ENCODE data around the gene PASK.

- TF ChIP-seq, protein P1, sequence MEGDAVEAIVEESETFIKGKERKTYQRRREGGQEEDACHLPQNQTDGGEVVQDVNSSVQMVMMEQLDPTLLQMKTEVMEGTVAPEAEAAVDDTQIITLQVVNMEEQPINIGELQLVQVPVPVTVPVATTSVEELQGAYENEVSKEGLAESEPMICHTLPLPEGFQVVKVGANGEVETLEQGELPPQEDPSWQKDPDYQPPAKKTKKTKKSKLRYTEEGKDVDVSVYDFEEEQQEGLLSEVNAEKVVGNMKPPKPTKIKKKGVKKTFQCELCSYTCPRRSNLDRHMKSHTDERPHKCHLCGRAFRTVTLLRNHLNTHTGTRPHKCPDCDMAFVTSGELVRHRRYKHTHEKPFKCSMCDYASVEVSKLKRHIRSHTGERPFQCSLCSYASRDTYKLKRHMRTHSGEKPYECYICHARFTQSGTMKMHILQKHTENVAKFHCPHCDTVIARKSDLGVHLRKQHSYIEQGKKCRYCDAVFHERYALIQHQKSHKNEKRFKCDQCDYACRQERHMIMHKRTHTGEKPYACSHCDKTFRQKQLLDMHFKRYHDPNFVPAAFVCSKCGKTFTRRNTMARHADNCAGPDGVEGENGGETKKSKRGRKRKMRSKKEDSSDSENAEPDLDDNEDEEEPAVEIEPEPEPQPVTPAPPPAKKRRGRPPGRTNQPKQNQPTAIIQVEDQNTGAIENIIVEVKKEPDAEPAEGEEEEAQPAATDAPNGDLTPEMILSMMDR (IDR thresholded peaks at IDR 0.05), result no peak
- no peak for TF ChIP-seq POLR2A (IDR thresholded peaks at IDR 0.05)
These were observed 42.1 kb downstream of the PASK start for GRCh38 chr2:241107031-241107783.
